Measurements from ENCODE around the gene TXN2. TPM values are rescaled to one million over a fixed set of nuclear protein-coding genes. Genes with fewer than 3 reads are reported as not detected.
"Not testable (repeated sequence)": the region's sequence is repeated elsewhere in the genome, so short reads cannot be mapped to it uniquely, and the experiment has no call there.

TXN2 gene
- total RNA-seq, 1 experiment from 2014 or later: 95.1 TPM

GRCh38 chr22:36453855-36454378 lies 27.5 kb downstream of the TXN2 start:
- H4K20me1 ChIP-seq (ENCODE audit: insufficient read depth): no peaks in the 10 kb centered on the region
- BruUV-seq (replicated peaks): no TSS peak
- no peaks in the 10 kb centered on the region for H3K79me2 ChIP-seq (ENCODE audit: low read depth)
- H3K27me3 ChIP-seq (ENCODE audit: insufficient read depth, low read depth): no peaks in the 10 kb centered on the region
- H3K4me2 ChIP-seq: peak overlapping the region; percentile 84
- intact Hi-C loops (cut with micrococcal nuclease; ENCODE audit: unreplicated experiment): loop anchor here (2.0 kb wide), 2 partner anchors 43 to 65 kb away; no protein-coding TSS in a partner anchor
- no peaks in the 10 kb centered on the region for H3K36me3 ChIP-seq (ENCODE audit: low read depth)
- no peak overlapping the region for H2AFZ ChIP-seq
- H3K9me2 ChIP-seq (ENCODE audit: insufficient read depth): no peaks in the 10 kb centered on the region
- no peak overlapping the region for H3K27ac ChIP-seq
- TF ChIP-seq EZH2 (IDR thresholded peaks at IDR 0.05; ENCODE audit: low read depth): no peak
- TF ChIP-seq CTCF (conservative IDR thresholded peaks at IDR 0.05): no peak
- no peak overlapping the region for H3K4me3 ChIP-seq
- POLR2A ChIA-PET (ENCODE audit: unreplicated experiment): interaction anchor here (0.6 kb wide), 1 partner anchor 11 kb away, joined by 4 read pairs; no protein-coding TSS in a partner anchor
- peaks cover 47% of the 10 kb centered on the region for H3F3A ChIP-seq (ENCODE audit: insufficient read depth, low read depth)
- DNase-seq: peak in 1 of 2 experiments; percentile 20
- peaks cover 51% of the 10 kb centered on the region for H3K4me1 ChIP-seq (replicated peaks; ENCODE audit: insufficient read depth)
- CTCF ChIA-PET: no interaction called here
- no peaks in the 10 kb centered on the region for H3K9me3 ChIP-seq (ENCODE audit: insufficient read depth, low read depth)

DNA sequence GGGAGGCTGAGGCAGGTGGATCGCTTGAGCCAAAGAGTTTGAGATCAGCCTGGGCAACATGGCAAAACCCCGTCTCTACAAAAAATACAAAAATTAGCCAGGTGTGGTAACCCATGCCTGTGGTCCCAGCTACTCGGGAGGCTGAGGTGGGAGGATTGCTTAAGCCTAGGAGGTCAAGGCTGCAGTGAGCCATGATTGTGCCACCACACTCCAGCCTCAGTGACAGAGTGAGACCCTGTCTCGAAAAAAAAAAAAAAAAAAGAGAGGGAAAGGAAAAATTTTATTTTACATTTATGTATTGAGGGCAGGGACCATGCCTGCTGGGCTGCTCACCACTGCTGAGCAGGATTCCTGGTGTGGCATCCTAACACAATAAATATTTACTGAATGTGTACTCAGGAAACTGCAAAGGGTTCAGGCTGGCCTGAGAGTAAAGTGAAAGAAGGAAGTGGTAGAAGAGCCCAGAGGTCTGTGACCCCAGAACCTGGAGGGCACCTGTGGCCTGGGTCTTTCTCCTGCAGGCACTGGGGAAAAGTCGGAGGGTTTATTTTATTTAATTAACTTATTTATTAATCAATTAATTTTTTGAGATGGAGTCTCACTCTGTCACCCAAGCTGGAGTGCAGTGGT lies 28.3 kb downstream of the TXN2 start:
- H3K36me3 ChIP-seq (ENCODE audit: low read depth); BruUV-seq (replicated peaks); H3K4me3 ChIP-seq; H3K79me2 ChIP-seq (ENCODE audit: low read depth); H3K9me3 ChIP-seq (ENCODE audit: insufficient read depth, low read depth); H3K27me3 ChIP-seq (ENCODE audit: insufficient read depth, low read depth); POLR2A ChIA-PET (ENCODE audit: unreplicated experiment); intact Hi-C loops (cut with micrococcal nuclease; ENCODE audit: unreplicated experiment); H4K20me1 ChIP-seq (ENCODE audit: insufficient read depth); H3K4me2 ChIP-seq; H3K9me2 ChIP-seq (ENCODE audit: insufficient read depth); H2AFZ ChIP-seq; H3K27ac ChIP-seq: not testable (repeated sequence)
- CTCF ChIA-PET: interaction anchor here (0.6 kb wide), 1 partner anchor 93 kb away, joined by 3 read pairs; no protein-coding TSS in a partner anchor
- peaks cover 47% of the 10 kb centered on the region for H3F3A ChIP-seq (ENCODE audit: insufficient read depth, low read depth)
- peak in 1 of 2 experiments; percentile 58 for DNase-seq
- peaks cover 42% of the 10 kb centered on the region for H3K4me1 ChIP-seq (replicated peaks; ENCODE audit: insufficient read depth)

DNA sequence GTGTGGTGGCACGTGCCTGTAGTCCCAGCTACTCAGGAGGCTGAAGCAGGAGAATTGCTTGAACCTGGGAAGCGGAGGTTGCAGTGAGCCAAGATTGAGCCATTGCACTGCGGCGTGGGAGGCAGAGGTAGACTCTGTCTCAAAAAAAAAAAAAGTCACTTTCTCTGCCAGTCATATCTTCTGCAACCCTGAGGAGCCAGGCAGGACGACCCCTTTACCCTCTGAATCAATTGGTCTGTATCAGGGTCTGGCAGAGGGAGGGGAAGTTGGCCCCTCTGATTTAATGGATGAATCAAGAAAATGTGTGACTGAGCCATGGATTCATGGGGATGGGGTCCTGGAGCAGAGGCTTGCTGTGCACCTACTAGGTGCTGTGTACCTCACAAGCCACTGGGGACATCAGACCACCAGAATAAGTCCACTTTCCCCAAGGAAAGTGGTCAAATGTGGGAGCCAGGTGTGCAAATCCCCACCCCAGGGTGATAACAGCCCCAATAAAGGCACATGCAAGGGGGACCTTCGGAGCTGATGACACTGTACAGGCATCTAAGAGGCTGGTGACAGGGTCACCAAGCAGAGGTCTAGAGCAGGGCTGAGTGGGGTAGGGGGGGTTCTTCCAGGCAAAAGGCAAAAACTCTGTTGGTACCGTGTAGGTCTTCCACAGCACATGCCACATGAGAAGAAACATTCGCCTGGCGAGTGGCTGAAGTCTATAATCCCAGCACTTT lies 29.0 kb downstream of the TXN2 start:
- ChIA-PET POLR2A (ENCODE audit: unreplicated experiment) (interaction anchor here (0.5 to 1.0 kb wide), 4 partner anchors 10 to 124 kb away, joined by 3 to 12 read pairs (median 4); no protein-coding TSS in a partner anchor), CTCF (interaction anchor here (1.0 kb wide), 1 partner anchor 18 kb away, joined by 4 read pairs; no protein-coding TSS in a partner anchor)
- Histone ChIP-seq H3K9me3 (ENCODE audit: insufficient read depth, low read depth) (no peaks in the 10 kb centered on the region), H4K20me1 (ENCODE audit: insufficient read depth) (no peaks in the 10 kb centered on the region), H3K27ac (peak overlapping the region; percentile 69), H3K36me3 (ENCODE audit: low read depth) (no peaks in the 10 kb centered on the region), H3K9me2 (ENCODE audit: insufficient read depth) (no peaks in the 10 kb centered on the region), H3K79me2 (ENCODE audit: low read depth) (no peaks in the 10 kb centered on the region), H3K4me1 (replicated peaks; ENCODE audit: insufficient read depth) (peaks cover 37% of the 10 kb centered on the region), H3F3A (ENCODE audit: insufficient read depth, low read depth) (peaks cover 47% of the 10 kb centered on the region), H3K4me3 (no peak overlapping the region), H3K27me3 (ENCODE audit: insufficient read depth, low read depth) (no peaks in the 10 kb centered on the region), H3K4me2 (peak overlapping the region; percentile 41), H2AFZ (no peak overlapping the region)
- BruUV-seq (replicated peaks): no TSS peak
- peak in 1 of 2 experiments; percentile 30 for DNase-seq
- intact Hi-C loops (cut with micrococcal nuclease; ENCODE audit: unreplicated experiment): no loop called here
- TF ChIP-seq CTCF (conservative IDR thresholded peaks at IDR 0.05): no peak; the same call in 1 of the 2 replicates
- no peak for TF ChIP-seq EZH2 (IDR thresholded peaks at IDR 0.05; ENCODE audit: low read depth)

DNA sequence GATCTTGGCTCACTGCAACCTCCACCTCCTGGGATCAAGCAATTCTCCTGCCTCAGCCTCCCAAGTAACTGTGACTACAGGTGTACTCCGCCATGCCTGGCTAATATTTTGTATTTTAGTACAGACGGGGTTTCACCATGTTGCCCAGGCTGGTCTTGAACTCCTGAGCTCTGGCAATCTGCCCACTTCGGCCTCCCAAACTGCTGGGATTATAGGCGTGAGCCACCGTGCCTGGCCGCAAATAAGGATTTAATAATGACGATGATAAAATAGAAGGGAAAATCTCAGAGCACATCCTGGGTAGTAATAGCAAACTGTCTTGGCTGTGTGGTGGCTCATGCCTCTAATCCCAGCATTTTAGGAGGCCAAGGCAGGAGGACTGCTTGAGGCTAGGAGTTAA lies 30.5 kb downstream of the TXN2 start:
- H3K36me3 ChIP-seq (ENCODE audit: low read depth); CTCF ChIA-PET; POLR2A ChIA-PET (ENCODE audit: unreplicated experiment); H4K20me1 ChIP-seq (ENCODE audit: insufficient read depth); H3K79me2 ChIP-seq (ENCODE audit: low read depth); H3K4me3 ChIP-seq; H3K9me3 ChIP-seq (ENCODE audit: insufficient read depth, low read depth); H2AFZ ChIP-seq; DNase-seq; H3K9me2 ChIP-seq (ENCODE audit: insufficient read depth); BruUV-seq (replicated peaks); H3K27me3 ChIP-seq (ENCODE audit: insufficient read depth, low read depth): not testable (repeated sequence)
- intact Hi-C loops (cut with micrococcal nuclease; ENCODE audit: unreplicated experiment): loop anchor here (2.0 kb wide), 1 partner anchor 14 kb away; no protein-coding TSS in a partner anchor
- Histone ChIP-seq H3F3A (ENCODE audit: insufficient read depth, low read depth) (peaks cover 40% of the 10 kb centered on the region), H3K4me2 (peak overlapping the region; percentile 41), H3K27ac (peak overlapping the region; percentile 69), H3K4me1 (replicated peaks; ENCODE audit: insufficient read depth) (peaks cover 37% of the 10 kb centered on the region)
